Fibroblast of skin of left biceps (primary cell): Measurements from ENCODE around the gene DPP10.
A peak's percentile ranks its signal among the peaks of the same experiment; 100 is the strongest.
"Not testable (repeated sequence)": the region's sequence is repeated elsewhere in the genome, so short reads cannot be mapped to it uniquely, and the experiment has no call there.

Experiments used
- DNase-seq, 2 experiments: peaks; one replicate each; pipeline ENCODE4 v3.0.0-alpha.2; 2013; ENCODE audit warnings: low read depth in 2 of 2

The DPP10 gene

DNA sequence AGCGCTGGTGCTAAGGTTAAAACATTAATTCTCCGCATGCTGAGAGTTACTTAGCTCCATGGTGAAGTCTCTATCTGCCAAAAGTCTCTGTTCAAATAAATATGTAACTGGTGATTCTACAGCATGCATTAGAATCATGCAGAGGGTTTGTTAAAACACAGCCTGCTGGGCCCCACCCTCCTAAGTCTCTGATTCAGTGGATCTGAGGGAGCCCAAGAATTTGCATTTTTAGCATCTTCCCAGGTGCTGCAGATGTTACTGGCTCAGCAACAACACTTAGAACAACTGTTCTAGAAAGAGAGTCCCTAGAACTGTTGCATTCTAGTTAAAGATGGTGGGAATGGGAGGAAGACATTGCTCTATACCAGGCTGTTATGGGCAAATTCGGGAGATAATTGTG lies 73.4 kb downstream of the DPP10 start:
- DNase-seq = no peak

DNA sequence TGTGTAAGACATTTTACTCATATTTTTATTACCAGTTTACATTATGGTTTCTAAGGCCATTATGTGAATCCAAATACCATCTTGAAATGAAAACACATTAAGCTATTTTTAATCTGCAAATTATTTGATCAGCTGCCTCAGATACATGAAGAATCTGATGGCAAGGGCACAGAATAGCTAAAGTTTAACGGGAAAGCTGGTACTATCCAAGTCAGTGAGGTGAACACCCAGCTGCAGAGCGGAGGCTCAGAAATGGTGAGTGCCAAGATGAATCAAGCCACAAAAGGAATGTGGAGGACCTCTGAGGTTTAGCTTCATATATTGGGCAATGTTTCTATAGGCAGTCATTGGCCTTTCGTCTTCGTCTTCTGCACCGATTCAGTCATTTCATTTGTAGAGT lies 75.1 kb downstream of the DPP10 start:
- DNase-seq = no peak

DNA sequence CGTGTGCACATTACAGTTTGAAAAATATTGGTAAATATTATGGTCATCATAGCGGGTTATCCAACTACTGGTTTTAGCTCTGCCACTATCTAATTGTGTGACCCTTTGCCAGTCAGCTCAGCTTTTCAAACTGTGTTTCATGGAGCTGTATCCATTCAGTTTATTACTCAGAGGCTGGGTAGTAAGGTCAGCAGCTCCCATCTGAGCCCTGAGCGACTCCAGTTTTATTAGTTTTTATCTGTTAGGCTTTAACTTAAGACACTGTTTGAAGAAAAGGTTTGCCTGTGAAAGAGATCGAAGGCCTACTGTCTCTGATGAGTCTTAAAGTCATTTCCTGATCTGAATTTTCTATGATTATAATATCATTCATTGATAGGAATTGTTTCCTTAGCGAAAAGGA lies 76.3 kb downstream of the DPP10 start:
- no peak for DNase-seq

DNA sequence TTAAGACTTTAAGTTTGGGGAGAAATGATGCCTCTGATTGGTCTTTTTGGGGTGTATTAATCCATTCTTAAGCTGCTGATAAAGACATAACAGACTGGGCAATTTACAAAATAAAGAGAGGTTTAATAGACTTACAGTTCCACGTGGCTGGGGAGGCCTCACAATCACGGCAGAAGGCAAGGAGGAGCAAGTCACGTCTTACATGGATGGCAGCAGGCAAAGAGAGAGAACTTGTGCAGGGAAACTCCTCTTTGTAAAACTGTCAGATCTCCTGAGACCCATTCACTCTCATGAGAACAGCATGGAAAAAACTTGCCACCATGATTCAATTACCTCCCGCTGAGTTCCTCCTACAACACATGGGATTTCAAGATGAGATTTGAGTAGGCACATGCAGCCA lies 80.2 kb downstream of the DPP10 start:
- DNase-seq = not testable (repeated sequence)

DNA sequence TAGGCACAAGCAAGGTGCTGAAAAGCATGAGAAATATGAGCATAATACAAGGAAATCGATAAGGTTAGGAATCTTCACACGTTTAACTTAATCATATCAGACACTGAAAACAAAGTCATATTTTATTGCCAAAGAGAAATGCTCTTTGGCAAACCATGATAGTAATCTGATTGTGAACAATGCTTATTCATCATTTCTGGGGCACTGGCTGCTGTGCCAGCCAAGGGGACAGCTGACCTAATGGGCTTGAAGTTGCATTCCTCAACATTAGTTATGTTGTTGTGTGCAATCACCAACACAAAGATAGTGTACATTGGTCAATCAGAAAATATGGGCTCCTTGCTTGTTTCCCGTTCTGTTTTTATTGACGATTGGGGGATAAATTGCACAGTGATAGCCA lies 83.5 kb downstream of the DPP10 start:
- no peak for DNase-seq

DNA sequence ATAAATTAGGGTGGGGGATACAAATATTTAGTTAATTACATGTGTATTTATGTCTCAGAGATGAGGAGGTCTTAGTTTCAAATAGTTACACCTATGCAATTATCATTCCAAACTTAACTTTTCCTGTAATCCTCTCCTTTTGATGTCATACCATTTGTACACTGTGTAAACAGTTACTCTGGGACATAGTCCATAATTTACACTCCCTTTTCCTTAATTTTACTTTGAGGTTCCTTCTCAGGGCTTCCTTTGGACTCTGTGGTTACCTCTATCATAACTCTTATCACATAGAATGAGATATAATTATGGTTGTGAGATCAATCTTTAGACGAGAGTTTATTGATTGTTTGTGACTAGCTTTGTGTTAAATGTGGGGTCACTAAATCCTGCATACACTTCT lies 84.4 kb downstream of the DPP10 start:
- DNase-seq = no peak

DNA sequence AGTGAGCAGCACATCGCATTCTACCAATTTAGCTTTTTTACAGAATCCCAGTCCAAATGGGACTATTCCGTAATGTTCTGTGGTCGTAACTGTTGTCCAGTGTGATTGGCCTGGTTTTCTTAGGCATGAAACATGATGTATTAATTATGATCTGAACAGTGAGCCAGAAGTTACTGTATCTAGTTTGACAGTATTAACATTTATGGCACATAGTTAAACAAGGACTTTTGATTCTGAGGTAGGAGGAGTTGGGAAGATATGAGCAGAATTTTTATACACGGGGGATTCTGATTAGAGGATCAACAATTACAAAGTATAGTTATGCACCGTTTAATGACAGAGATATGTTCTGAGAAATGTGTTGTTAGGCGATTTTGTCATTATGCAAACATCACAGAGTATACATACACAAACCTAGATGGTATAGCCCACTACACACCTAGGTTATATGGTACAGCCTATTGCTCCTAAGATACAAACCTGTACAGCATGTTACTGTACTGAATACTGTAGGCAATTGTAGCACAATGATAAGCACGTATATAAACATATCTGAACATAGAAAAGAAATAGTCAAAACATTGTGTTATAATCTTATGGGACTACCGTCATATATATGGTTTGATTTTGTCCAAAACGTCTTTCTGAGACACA lies 85.0 kb downstream of the DPP10 start:
- no peak for DNase-seq

DNA sequence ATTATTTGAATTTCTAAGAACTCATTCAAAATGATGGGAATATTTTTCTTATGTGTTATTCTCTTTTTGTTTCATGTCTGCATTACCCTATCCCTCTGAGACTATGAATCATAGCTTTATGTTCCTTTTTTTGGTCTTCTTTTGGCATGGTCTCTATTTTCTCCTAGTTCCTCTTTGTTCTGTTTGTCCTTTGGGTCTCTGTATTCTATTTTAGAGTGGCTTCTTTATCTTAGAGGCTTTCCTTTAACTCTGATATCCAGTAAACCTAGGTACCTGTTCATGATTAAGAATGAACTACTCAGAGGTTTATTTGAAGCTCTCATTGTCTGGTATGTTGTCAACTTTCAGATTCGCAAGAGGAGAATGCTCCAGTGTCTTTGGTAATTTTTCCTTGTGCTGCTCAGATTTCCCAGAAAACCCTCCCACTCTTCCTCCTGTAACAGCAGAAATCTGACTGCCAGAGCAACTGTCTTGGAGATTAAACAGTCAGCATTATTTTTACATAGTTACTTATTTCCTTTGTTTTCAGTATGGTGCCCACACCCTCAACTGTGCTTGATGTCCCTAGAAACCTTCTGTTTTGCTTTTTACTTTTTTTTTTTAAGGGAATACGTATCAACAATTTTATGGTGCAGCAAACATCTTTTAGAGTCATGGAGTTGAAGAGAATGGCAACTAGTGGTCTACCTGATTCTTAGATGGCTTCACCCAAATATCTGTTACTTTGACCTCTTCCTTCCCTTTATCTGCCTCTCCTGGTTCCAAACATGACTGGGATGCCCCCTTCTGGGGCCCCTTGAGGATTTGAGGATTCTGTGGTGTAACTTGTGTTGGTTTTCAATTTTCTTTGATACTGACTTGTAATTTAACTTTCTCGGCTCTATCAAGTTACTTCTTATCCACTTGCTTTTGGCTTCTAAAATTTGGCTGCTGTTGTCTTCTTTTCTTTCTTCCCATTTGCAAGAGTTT lies 92.0 kb downstream of the DPP10 start:
- no peak for DNase-seq

DNA sequence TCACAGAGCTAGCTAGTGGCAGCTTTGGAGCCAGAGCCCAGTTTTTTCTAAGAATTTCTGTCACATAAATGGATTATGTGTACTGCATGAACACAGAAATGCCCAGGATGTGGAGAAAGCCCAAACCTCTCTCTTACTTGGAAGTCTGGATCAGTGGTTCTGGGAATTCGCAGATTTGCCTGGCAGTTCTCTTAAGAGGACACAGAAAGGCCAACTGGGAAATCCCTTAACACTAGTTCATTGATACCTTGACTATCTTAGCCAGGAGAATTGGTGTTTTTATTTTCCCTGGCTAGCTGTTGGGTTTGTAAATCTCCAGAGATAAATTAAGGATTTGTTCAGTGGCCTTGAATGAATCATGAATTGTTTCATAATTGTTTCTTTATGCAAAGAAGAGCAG lies 95.3 kb downstream of the DPP10 start:
- no peak for DNase-seq

DNA sequence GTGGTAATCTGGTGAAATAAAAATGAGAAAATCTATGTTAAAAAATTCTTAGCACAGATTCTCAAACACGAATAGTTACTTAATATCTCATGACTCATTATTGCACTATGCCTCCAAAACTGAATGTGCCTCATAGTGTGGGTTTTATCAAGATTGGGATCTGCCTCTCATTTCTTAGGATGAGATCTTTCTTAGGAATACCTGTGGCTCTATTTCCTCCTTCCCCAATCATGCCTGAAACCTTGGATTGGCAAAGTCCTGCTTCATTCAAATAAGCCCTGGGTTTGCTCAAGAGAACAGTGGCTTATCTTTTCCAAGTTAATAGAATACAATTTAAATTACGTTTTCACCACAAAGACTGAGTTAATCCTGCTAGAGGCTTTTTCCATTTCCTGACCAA lies 100.3 kb downstream of the DPP10 start:
- DNase-seq = no peak

DNA sequence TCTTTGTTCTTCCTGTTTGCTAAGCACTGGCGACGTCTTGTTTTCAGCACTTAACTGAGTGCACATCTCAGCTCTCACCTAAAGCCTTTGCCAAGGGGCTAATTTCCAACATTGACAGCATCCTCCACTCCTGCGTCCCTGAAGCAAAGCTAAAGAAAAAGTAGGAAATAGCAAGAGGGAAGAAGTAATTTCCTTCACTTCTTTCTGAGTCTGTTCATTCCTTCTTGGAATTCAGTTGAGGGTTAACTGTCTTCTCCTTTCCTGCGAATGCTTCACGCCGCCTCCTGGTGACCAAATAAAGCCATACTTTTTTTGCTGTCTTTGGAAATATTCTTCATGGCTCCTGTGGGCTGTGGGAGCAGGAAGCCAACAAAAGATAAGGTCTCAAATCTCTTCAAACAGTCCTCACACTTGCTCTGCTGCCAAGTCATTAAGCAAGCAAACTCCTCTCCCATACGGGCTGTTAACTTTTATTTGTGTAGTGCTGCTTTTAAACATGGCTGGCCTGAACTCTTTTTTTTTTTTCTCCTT lies 100.9 kb downstream of the DPP10 start:
- no peak for DNase-seq

DNA sequence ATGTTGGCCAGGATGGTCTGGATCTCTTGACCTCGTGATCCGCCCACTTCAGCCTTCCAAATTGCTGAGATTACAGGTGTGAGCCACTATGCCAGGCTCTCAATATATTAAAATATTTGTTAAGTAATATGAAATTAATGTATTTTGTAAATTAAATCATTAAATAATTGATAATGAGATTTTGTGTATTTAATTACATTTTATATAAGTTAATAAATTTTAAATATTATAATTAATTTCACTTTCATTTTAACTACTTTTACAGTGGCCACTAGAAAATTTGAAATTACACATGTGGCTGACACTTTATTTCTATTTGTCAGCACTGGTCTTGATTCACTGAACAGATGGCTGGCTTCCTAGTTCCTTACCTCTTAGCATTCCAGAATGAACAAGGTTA lies 102.6 kb downstream of the DPP10 start:
- no peak for DNase-seq

DNA sequence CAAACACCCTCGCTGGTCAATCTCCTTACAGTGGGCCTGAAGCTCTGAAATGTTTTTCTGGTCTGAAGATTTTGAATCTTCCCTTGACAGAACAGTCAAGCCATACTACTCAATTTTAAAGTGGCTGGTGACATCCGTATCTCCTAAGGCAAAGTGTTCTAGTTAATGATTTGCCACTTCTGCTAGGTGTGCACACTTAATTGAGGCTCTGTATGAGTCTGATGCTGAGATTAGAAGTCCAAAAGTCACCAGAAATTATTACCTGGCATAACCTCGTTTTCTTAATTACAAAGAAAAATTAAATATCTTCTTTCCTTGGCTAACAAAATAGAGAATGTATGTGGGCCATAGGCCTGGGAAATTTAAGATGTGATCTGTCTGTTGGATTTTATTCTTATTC lies 104.1 kb downstream of the DPP10 start:
- no peak for DNase-seq

DNA sequence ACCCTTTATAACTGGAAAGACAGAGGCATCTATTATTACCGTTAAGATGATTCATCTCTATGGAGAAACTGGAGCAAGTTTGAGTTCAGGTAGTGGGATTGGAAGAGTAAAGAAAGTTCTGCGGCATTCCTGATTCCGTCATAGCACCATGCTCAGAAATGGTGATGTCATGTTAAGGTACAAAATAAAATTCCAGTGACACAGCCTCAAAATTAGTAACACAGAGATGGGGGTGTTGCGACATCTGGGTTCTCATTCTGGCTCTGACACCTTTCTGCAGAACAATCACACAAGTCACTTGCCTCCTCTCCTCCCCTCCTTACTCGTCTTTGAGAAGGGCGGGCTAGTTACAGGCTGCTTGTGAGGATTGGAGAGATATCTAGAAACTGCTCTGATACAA lies 105.7 kb downstream of the DPP10 start:
- no peak for DNase-seq

DNA sequence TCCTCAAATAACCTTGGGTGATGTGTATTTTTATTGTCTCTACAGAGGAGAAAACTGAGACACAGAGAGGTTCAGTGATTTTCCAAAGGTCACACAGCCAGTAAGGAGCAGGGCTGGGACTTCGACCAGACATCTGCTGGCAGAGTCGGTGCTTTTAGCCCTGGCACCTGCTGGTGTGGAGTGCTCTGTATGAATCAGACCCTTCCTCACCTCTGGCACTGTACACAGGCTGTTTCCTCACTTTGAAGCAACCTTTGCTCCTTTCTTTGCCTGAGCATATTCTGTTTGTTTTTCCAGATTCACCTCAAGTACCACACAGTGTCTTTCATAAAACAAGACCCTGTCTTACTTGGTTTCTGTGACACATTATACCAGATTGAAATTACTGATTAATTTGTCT lies 107.9 kb downstream of the DPP10 start:
- no peak for DNase-seq

DNA sequence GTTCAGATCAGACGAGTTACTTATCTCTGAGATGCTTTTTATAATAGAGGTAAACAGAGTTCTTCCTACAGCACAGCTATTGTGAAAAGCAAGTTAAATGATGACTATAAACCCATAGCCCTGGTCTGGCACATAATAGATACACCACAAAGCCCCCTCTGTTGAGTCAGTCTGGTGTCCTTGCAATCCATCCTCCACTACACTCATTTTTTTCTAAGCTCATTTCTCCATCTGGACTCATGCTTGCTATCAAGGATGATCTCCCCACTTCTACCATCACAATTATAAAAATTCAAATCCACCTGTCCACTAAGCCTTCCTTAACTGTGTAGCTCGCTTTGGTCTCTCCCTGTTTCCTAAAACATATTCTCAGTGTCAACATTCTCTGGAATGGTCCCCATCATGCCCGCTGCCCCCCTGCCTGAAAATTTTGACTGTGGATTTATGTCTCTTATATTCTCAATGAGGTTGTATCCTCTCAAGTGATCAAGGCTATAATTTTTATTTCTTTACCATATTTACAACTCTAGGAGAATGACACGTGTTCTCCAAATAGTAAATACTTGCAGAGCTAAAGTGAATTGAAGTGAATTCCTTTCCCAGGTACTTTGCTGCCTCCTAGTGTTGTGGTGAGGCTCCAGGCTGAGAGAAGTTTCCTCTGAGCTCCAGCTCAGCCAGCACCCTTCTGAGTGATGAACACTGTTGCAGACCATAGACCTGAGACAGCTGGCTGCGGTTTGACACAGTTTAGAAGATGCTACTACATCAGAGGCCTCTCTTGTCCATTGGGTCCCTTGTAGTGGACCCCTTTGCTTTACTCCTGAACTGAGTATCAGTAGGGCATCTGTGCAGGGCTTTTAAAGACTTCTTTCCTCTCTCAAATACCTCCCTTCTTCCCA lies 108.7 kb downstream of the DPP10 start:
- peak in 1 of 2 experiments; percentile 1 for DNase-seq

DNA sequence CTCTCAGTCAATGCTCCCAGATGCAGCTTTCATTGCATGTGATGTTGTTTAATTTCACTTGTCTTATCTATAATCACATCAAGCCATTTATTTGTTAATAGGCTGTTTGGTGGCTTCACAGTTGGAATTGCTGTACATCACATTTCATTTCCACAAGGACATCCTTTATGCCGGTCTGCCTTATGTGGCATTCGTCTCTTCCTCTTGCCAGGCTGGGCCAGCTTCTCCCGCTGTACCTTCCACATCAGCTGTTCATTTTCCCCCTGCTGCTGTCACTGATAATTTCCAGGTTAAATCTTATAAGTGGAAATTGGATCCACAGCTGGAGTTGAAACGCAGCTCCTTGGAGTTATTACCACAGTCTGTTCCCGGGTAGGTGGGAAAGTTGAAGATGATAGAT lies 110.6 kb downstream of the DPP10 start:
- no peak for DNase-seq

DNA sequence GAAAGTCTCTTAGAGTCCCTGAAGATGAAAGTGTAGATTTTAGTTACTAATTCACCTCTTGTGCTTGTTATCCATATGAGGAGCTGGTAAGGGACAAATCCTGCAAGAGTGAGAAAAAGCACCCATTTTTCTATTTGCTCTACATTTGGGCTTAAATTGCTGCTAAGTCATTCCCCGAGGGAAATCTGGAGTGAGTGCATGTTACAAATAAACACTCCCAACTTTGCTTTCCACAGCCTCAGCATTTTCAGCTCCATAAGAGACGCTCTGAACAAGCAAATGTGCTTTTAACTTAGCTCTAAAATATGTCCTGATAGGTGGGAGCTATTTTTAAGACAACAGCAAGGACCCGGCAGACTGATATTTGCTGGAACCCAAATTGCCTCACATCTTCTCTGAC lies 126.7 kb downstream of the DPP10 start:
- no peak for DNase-seq

DNA sequence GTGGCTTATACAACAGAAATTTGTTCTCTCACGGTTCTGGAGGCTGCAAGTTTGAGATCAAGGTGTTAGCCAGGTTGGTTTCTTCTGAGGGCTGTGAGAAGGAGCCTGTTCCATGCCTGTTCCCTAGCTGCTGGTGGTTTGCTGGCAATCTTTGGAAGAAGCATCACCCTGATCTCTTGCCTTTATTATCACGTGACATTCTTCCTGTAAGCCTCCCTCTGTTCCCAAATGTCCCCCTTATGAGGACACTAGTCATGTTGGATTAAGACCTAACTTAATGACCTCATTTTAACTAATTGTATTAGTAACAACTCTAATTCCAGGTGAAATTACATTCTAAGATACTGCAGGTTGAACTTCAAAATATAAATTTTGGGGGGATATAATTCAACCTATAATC lies 135.2 kb downstream of the DPP10 start:
- DNase-seq = no peak

DNA sequence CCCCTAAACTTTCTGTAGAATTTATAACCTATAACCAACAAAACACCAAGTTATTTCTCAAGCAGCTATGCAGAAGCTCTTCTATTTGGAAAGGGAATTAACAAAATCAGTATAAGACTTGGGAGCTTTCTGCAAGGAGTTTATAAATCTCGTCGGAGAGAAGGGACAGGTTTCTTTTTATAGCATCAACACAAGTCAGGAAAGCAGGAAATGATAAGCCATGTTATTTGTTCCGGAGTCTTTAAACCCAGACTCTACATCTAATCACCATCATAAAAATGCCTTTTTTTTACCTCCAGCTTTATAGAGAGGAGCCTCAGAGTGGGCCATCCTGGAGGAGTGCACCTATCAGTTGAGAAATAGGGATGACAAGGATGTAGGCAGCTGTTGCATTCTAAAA lies 137.1 kb downstream of the DPP10 start:
- DNase-seq = no peak

DNA sequence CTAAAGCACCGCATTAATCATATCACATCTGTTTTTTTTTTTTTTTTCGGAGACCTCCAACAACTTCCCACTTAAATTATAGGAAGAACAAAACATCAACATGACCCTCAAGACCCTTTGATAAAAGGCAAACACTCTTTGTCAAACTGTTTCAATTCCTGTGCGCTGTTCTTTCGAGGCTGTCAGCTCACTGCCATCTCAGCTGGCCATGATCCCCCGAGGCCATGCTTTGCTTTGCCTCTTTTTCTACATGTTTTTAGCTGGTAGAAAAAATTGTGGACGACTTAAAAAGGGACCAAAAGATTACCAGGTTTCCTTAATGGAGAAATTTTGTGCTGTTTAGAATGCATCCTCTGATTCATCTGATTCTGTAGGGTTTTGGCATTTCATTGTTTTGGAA lies 138.2 kb downstream of the DPP10 start:
- DNase-seq = no peak

DNA sequence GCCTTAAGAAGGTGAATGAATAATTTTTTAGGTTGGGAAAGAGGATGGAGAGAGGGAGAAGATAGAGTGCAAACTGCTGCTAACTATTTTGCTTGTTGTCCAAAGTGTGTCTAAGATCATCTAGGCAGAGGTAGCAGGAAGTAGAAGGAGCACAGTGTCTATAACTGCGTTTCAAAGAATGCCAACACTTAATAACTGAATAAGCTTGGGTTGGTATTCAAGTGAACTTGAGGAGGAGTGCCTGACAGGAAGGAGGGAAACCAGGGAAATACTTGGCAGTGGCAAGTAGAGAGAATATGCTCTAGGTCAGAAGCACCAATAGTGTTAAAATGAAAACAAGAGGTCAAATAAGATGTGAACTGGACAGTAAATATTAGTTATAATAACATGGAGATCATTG lies 155.9 kb downstream of the DPP10 start:
- no peak for DNase-seq
